HepG2 (cell line): ENCODE data around the gene SPAG9. TPM values are rescaled to one million over a fixed set of nuclear protein-coding genes. Genes with fewer than 3 reads are reported as not detected.

Experiments
- JDP2 ChIP-seq: sonication (generic); formaldehyde crosslinking; IDR thresholded peaks from 2 replicates; pipeline ENCODE4 v1.8.1; 2022; ENCODE audit warnings: missing genetic modification reagents, borderline replicate concordance
- MED13 ChIP-seq: sonication (generic); formaldehyde crosslinking; IDR thresholded peaks from 2 replicates; pipeline ENCODE4 v1.5.0; 2020; ENCODE audit warnings: missing genetic modification reagents
- ZC3H13 ChIP-seq: sonication (generic); formaldehyde crosslinking; IDR thresholded peaks from 2 replicates; pipeline ENCODE4 v1.8.1; 2023; ENCODE audit warnings: mild to moderate bottlenecking, missing genetic modification reagents, moderate library complexity
- ZKSCAN5 ChIP-seq: sonication (generic); formaldehyde crosslinking; IDR thresholded peaks from 2 replicates; pipeline ENCODE4 v1.5.1; 2020; ENCODE audit warnings: mild to moderate bottlenecking, missing genetic modification reagents
- ZNF614 ChIP-seq: IDR thresholded peaks from 2 replicates; pipeline ENCODE4 v1.6.1; 2018; ENCODE audit warnings: missing biosample characterization, missing genetic modification reagents, inconsistent platforms, borderline replicate concordance
- ZNF768 ChIP-seq: sonication (generic); formaldehyde crosslinking; IDR thresholded peaks from 2 replicates; pipeline ENCODE4 v1.4.0; 2020; ENCODE audit warnings: missing genetic modification reagents
- ZSCAN29 ChIP-seq: sonication (generic); formaldehyde crosslinking; conservative IDR thresholded peaks from 2 replicates; pipeline ENCODE4 v1.4.0; 2020; ENCODE audit warnings: mild to moderate bottlenecking, missing genetic modification reagents
- polyA plus RNA-seq, 8 experiments: library from polyadenylated mRNA; depleted of rRNA in 3 of 8; stranded (reverse) in 7 of 8; unstranded in 1 of 8; fragments of >200 nt; fragmentation: Illumina TruSeq in 4 of 8; extraction: Trizol in 4 of 8; gene quantifications; 2 replicates each; pipeline versions ENCODE4 v1.2.1 to v1.2.3, GENCODE V29; 2011 to 2016; ENCODE audit warnings: low read depth in 4 of 8, missing spikeins in 1 of 8, mixed read lengths in 1 of 8; ENCODE audit not compliant: insufficient read depth in 1 of 8
- total RNA-seq, 5 experiments: library from RNA; depleted of rRNA; stranded (reverse); fragments of >200 nt; fragmentation: Illumina TruSeq; extraction: Trizol; gene quantifications; 2 replicates each; pipeline ENCODE4 v1.2.3, GENCODE V29; 2016; ENCODE audit warnings: low read depth in 1 of 5
- TF ChIP-seq, protein P1 (sequence below): sonication (generic); formaldehyde crosslinking; IDR thresholded peaks from 2 replicates; pipeline ENCODE4 v1.4.0; 2020; ENCODE audit warnings: missing genetic modification reagents
- TF ChIP-seq, protein P2 (sequence below): sonication (generic); formaldehyde crosslinking; IDR thresholded peaks from 2 replicates; pipeline ENCODE4 v1.8.1; 2022; ENCODE audit warnings: mild to moderate bottlenecking, missing genetic modification reagents
- TF ChIP-seq, protein P3 (sequence below): sonication (generic); formaldehyde crosslinking; IDR thresholded peaks from 2 replicates; pipeline ENCODE4 v1.8.1; 2023; ENCODE audit warnings: mild to moderate bottlenecking, moderate library complexity, missing genetic modification reagents
- TF ChIP-seq, protein P4 (sequence below): sonication (generic); formaldehyde crosslinking; IDR thresholded peaks from 2 replicates; pipeline ENCODE4 v1.5.1; 2020; ENCODE audit warnings: missing genetic modification reagents, mild to moderate bottlenecking, borderline replicate concordance
- TF ChIP-seq, protein P5 (sequence below): sonication (generic); formaldehyde crosslinking; IDR thresholded peaks from 2 replicates; pipeline ENCODE4; 2020; ENCODE audit warnings: missing genetic modification reagents, mild to moderate bottlenecking, borderline replicate concordance

SPAG9 gene
- total and polyA plus RNA-seq, 2 of the 13 experiments (the other 11 are each of a cell fraction or from before 2014, with no cell fraction given), result 43.2 to 78.6 TPM

DNA sequence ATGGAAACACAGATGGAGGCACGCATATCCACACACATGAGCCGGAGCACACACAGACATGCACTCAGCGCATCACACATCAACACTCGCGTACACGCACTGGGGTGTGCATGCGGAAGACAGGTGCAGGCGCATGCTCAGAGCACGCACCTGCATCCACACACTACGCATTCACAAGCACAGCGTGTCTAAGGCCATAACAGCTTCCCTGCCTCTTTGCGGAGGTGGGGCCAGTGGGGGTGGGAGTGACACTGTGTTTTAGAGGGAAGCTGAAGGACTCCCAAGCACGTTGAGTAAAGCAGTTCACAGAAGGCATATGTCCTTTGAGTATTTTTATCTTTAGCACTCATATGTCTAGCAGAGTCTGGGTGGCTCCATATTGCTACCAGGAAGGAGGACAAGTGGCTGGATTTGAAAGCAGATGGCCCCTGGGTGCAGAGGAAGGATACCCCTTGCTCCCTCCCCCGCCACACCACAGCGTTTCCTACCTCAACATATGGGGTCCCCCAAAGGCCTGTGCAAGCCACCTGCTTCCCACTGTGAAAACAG lies 185.9 kb downstream of the SPAG9 start (continued):
- TF ChIP-seq, protein P1, sequence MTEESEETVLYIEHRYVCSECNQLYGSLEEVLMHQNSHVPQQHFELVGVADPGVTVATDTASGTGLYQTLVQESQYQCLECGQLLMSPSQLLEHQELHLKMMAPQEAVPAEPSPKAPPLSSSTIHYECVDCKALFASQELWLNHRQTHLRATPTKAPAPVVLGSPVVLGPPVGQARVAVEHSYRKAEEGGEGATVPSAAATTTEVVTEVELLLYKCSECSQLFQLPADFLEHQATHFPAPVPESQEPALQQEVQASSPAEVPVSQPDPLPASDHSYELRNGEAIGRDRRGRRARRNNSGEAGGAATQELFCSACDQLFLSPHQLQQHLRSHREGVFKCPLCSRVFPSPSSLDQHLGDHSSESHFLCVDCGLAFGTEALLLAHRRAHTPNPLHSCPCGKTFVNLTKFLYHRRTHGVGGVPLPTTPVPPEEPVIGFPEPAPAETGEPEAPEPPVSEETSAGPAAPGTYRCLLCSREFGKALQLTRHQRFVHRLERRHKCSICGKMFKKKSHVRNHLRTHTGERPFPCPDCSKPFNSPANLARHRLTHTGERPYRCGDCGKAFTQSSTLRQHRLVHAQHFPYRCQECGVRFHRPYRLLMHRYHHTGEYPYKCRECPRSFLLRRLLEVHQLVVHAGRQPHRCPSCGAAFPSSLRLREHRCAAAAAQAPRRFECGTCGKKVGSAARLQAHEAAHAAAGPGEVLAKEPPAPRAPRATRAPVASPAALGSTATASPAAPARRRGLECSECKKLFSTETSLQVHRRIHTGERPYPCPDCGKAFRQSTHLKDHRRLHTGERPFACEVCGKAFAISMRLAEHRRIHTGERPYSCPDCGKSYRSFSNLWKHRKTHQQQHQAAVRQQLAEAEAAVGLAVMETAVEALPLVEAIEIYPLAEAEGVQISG (CRISPR knock-in tag), result no peak
- TF ChIP-seq MED13 (CRISPR knock-in tag) (no peak), ZSCAN29 (CRISPR knock-in tag) (no peak), ZNF768 (CRISPR knock-in tag) (peak; percentile 29; the same call in 1 of the 2 replicates), ZC3H13 (0 out of 2 replicates have a peak, but pooled peaks have one; percentile 15), ZNF614 (CRISPR knock-in tag) (no peak), JDP2 (no peak), ZKSCAN5 (no peak)
- TF ChIP-seq, protein P2, sequence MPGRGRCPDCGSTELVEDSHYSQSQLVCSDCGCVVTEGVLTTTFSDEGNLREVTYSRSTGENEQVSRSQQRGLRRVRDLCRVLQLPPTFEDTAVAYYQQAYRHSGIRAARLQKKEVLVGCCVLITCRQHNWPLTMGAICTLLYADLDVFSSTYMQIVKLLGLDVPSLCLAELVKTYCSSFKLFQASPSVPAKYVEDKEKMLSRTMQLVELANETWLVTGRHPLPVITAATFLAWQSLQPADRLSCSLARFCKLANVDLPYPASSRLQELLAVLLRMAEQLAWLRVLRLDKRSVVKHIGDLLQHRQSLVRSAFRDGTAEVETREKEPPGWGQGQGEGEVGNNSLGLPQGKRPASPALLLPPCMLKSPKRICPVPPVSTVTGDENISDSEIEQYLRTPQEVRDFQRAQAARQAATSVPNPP (CRISPR knock-in tag), result no peak
- TF ChIP-seq, protein P3, sequence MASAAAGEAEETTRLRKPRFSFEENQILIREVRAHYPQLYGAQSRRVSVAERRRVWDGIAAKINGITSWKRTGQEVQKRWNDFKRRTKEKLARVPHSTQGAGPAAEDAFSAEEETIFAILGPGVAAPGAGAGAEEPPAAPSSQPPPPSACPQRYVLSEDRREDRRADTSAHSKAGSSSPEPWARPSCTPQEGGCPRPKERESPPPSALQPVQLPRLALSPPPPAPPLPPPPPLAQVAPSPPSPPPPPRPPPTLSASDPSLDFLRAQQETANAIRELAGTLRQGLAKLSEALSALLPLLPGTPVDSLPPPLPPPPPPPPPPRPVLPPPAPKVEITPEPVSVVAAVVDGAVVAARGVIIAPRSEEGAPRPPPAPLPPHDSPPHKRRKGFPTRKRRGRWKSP (CRISPR knock-in tag), result 0 out of 2 replicates have a peak, but pooled peaks have one; percentile 18
- TF ChIP-seq, protein P4, sequence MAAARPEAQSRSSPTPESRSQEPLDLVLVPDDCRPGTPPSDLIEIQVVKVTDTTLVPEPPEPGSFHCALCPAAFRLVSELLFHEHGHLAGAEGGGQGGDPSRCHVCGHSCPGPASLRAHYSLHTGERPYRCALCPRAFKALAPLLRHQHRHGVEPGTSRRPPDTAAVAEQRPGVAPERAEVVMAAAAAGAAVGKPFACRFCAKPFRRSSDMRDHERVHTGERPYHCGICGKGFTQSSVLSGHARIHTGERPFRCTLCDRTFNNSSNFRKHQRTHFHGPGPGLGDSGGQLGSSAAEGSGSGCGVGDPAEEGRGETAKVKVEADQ (CRISPR knock-in tag), result no peak
- TF ChIP-seq, protein P5, sequence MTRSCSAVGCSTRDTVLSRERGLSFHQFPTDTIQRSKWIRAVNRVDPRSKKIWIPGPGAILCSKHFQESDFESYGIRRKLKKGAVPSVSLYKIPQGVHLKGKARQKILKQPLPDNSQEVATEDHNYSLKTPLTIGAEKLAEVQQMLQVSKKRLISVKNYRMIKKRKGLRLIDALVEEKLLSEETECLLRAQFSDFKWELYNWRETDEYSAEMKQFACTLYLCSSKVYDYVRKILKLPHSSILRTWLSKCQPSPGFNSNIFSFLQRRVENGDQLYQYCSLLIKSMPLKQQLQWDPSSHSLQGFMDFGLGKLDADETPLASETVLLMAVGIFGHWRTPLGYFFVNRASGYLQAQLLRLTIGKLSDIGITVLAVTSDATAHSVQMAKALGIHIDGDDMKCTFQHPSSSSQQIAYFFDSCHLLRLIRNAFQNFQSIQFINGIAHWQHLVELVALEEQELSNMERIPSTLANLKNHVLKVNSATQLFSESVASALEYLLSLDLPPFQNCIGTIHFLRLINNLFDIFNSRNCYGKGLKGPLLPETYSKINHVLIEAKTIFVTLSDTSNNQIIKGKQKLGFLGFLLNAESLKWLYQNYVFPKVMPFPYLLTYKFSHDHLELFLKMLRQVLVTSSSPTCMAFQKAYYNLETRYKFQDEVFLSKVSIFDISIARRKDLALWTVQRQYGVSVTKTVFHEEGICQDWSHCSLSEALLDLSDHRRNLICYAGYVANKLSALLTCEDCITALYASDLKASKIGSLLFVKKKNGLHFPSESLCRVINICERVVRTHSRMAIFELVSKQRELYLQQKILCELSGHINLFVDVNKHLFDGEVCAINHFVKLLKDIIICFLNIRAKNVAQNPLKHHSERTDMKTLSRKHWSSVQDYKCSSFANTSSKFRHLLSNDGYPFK (CRISPR knock-in tag), result 0 out of 2 replicates have a peak, but pooled peaks have one; percentile 7
- TF ChIP-seq, all 625 proteins: peak for 6
